GM12873 (cell line): ENCODE data around the gene COASY.

Experiments
- TF ChIP-seq, protein P1 (sequence below): IDR thresholded peaks from 2 replicates; pipeline ENCODE4 v1.5.1; 2012; ENCODE audit warnings: low read depth, mild to moderate bottlenecking, moderate library complexity, low read length, control low read depth; ENCODE audit not compliant: insufficient read depth; ENCODE audit errors: missing control alignments

The COASY gene

DNA sequence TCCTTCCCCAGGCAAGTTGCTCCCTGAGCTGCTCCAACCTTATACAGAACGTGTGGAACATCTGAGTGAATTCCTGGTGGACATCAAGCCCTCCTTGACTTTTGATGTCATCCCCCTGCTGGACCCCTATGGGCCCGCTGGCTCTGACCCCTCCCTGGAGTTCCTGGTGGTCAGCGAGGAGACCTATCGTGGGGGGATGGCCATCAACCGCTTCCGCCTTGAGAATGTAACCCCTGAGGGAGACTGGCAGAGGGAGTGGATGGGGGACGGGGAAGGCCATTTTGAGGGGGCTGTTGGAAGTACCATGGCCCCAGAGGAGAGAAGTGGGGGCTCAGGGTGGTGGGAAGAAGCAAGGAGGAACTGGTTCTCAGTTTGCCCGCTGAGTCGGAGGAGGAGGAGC is 2.0 kb downstream of the COASY start:
- TF ChIP-seq, protein P1, sequence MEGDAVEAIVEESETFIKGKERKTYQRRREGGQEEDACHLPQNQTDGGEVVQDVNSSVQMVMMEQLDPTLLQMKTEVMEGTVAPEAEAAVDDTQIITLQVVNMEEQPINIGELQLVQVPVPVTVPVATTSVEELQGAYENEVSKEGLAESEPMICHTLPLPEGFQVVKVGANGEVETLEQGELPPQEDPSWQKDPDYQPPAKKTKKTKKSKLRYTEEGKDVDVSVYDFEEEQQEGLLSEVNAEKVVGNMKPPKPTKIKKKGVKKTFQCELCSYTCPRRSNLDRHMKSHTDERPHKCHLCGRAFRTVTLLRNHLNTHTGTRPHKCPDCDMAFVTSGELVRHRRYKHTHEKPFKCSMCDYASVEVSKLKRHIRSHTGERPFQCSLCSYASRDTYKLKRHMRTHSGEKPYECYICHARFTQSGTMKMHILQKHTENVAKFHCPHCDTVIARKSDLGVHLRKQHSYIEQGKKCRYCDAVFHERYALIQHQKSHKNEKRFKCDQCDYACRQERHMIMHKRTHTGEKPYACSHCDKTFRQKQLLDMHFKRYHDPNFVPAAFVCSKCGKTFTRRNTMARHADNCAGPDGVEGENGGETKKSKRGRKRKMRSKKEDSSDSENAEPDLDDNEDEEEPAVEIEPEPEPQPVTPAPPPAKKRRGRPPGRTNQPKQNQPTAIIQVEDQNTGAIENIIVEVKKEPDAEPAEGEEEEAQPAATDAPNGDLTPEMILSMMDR: no peak

DNA sequence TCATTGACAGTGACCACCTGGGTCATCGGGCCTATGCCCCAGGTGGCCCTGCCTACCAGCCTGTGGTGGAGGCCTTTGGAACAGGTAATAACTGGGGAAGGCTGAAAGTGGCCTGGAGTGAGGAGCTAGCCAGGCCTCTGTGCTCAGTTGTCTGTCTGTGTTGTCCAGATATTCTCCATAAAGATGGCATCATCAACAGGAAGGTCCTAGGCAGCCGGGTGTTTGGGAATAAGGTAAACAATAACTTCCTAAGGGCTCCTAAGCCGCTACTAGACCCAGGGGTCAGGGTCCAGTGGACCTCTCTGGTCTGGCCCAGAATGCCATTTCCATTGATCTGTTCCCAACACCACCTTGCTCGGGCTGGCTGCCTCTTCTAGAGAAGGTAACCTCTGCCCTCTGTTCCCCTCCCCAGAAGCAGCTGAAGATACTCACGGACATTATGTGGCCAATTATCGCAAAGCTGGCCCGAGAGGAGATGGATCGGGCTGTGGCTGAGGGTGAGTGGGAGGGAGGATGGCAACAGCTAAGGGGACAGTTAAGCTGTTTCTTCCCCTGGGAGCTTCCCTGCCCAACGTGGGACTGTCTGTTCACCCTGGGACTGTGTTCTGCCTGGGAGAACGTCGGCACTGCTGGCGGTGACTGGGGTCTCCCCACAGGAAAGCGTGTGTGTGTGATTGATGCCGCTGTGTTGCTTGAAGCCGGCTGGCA is 3.0 kb downstream of the COASY start:
- TF ChIP-seq, protein P1: no peak

DNA sequence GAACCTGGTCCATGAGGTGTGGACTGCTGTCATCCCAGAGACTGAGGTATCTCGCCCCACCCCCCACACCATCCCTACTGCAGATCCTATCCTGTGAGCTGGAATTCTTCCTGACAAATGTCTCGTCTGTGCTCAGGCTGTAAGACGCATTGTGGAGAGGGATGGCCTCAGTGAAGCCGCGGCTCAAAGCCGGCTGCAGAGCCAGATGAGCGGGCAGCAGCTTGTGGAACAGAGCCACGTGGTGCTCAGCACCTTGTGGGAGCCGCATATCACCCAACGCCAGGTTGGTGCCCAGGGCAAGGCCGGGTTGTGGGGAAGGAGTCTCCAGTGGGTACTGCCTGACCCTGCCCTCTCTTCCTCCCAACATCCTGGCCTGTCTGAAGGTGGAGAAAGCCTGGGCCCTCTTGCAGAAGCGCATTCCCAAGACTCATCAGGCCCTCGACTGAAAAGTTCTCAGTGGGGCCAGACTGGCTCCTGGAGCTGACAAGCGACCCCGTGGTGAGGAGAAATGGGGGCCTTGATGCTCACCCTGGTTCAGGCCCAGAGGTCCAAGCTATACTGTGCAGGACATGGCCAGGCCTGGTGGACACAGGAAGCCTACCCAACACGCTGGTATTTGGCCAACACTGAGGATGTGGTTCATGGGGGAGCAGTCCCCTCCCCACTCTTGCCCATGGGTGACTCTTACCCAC is 3.7 kb downstream of the COASY start:
- TF ChIP-seq, protein P1: no peak

DNA sequence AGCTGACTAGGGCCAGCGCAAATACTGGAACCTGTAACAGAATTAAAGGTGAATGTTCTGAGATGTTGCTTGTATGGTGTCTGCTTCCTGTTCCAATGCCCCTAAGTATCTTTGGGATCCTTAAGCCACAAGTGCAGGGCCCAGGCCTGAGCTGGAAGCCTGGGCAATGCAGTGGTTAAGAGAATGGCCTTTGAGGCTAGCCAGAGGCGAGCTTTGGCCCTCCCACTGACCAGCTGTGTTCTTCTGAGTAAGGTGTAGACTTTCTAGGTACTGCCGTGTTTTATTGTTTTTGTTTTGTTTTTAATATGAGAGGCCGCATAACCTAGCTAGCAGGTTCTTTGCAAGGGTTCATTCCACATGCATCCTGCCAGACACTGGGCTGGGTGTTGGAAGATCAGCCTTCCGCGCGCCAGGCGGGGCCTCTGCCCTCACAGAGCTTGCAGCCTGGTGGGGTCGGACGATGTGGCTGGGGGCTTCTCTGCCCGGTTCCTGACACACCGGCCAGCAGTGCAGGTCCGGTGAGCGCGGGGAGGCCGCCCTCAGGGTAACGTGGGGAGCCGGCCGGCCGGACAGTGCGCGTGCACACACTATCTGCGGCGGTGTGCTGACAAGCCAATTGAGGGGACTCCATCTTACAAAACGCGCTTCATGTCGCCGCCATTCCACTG is 4.4 kb downstream of the COASY start:
- TF ChIP-seq, protein P1: no peak

DNA sequence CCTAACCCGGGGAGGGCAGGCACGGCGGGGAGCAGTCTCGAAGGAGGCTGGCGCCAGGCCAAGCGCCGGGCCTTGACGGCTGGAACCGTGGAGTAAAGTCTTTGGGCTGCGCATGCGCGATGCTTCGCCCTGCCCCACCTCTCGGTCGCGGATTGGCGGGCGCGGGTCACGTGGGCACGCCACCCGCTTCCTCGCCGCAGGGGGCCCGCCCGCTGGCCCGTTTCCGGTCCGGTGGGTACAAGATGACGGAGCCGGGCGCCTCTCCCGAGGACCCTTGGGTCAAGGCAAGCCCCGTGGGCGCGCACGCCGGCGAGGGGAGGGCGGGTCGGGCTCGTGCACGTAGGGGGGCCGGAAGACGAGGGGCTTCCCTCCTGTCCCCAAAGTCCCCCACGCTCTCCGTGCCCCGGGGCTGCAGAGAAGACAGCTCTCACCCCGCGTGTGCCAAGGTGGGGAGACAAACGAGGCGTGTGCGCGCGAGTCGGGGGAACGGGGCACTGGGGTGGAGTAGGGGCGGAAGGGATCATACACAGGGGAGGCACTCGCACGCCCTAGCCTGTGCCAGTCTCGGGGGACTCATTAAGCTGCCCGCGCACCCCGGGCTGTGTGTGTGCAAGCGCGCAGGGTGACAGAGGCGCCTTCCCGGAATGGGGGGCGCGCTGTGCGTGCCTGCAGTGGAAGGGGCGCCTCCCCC is 5.1 kb downstream of the COASY start, which contains the start of gene MLX:
Gene MLX, plus strand, starts transcription at position 218 of the 691 bp plus-strand sequence. Its CDS starts 25 bp downstream, at position 243.
- TF ChIP-seq, protein P1: no peak

DNA sequence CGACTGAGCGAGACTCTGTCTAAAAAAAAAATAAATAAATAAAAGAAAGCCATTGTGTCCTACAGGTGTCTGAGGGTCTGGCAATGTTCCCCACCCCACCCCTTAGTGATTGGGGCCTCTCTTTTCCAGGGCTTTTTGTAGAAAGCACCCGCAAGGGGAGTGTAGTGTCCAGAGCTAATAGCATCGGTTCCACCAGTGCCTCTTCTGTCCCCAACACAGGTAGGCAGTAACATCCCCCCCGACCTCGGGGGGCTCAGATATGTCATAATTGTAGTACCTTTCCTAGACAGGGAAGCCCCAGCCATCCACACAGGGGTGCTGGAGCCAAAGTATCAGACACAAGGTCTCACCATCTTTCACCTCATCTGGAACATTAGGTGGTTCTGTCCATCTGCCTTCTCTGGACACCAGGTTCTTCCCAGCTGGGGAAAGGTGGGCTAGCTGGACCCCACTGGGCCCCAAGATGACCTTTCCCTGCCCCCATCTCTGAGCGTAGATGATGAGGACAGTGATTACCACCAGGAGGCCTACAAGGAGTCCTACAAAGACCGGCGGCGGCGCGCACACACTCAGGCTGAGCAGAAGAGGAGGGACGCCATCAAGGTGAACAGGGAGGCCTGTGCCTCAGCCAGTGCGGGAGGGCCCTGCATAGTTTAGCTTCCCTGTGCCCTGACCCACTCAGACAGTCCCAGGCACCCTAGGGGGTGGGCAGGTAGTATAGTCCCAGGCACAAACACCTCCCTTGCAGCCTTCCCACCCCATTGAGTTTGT is 6.6 kb downstream of the COASY start:
- TF ChIP-seq, protein P1: no peak
